Measurements from ENCODE around the gene UCHL5.

DNA sequence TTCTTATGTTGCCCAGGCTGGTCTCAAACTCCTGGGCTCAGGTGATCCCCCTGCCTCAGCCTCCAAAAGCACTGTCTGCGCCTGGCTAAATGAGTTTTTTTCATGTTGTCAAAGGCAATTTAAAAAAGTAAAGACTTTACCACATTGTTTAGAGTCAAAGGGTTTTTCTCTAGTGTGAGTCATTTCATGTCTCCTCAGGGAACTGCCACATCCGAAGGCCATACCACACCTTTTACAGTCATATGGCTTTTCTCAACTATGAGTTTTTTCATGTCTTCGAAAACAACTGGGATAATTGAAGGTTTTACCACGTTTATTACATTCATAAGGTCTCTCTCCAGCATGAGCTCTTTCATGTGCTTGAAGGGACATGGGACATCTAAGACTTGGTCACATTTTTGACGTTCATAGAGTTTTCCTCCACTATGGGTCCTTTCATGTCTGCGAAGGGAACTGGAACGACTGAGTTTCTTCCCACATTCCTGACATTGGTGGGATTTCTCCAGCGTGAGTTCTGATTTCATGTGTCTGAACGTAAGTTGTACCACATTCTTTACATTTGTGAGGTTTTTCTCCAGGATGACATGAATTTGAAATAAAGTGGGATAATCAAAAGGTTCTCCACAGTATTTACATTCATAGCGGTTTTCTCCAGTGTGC, 65.6 kb downstream of the UCHL5 start:
- TF ChIP-seq, protein P1, sequence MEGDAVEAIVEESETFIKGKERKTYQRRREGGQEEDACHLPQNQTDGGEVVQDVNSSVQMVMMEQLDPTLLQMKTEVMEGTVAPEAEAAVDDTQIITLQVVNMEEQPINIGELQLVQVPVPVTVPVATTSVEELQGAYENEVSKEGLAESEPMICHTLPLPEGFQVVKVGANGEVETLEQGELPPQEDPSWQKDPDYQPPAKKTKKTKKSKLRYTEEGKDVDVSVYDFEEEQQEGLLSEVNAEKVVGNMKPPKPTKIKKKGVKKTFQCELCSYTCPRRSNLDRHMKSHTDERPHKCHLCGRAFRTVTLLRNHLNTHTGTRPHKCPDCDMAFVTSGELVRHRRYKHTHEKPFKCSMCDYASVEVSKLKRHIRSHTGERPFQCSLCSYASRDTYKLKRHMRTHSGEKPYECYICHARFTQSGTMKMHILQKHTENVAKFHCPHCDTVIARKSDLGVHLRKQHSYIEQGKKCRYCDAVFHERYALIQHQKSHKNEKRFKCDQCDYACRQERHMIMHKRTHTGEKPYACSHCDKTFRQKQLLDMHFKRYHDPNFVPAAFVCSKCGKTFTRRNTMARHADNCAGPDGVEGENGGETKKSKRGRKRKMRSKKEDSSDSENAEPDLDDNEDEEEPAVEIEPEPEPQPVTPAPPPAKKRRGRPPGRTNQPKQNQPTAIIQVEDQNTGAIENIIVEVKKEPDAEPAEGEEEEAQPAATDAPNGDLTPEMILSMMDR (conservative IDR thresholded peaks at IDR 0.05 in 1 of 2, IDR thresholded peaks at IDR 0.05 in 1 of 2; ENCODE audit: low read depth in 1 of 2, low read length in 2 of 2): no peak
- TF ChIP-seq EZH2 (IDR thresholded peaks at IDR 0.05; ENCODE audit: low read length, missing control alignments): no peak

Measured in fibroblast of lung (primary cell).